HEK293 (cell line): ENCODE results near the gene PRPH.
A peak's percentile ranks its signal among the peaks of the same experiment; 100 is the strongest.

Experiments used
- CTCF ChIA-PET: fragments of 350-600 bp; formaldehyde crosslinking; extraction: SDS; loops from one replicate; lab custom pipeline; 2021; ENCODE audit warnings: antibody characterized with exemption; lab: Yijun Ruan, JAX
- POLR2A ChIA-PET: fragments of 300-600 bp; formaldehyde crosslinking; extraction: SDS; loops from one replicate; lab custom pipeline; 2020; ENCODE audit warnings: antibody characterized with exemption, inconsistent platforms; lab: Yijun Ruan, JAX
- H3K27ac ChIP-seq: fragments of 200-500 bp; sonication (Bioruptor generic); 2 replicates; pipeline ENCODE4 v1.5.1; 2014; ENCODE audit warnings: low read depth, low read length, control low read depth, inconsistent platforms; ENCODE audit errors: extremely low read depth
- H3K36me3 ChIP-seq, 2 experiments: fragments of 200-500 bp in 1 of 2; sonication (Bioruptor generic) in 1 of 2; 1 replicate in 1 of 2; 2 replicates in 1 of 2; pipeline ENCODE4 v1.5.1; 2014 to 2017; ENCODE audit warnings: inconsistent platforms in 2 of 2, low read length in 2 of 2; ENCODE audit not compliant: control insufficient read depth in 2 of 2, insufficient read depth in 1 of 2
- H3K4me1 ChIP-seq: fragments of 200-500 bp; sonication (Bioruptor generic); 2 replicates; pipeline ENCODE4 v1.5.1; 2014; ENCODE audit warnings: mild to moderate bottlenecking, low read length, inconsistent platforms; ENCODE audit not compliant: control insufficient read depth, insufficient read depth
- H3K4me3 ChIP-seq: 2 replicates; pipeline ENCODE4 v1.5.1; 2011; ENCODE audit warnings: low read depth, mild to moderate bottlenecking, control low read depth, low read length, moderate library complexity
- H3K9me3 ChIP-seq: fragments of 200-500 bp; sonication (Bioruptor generic); 2 replicates; pipeline ENCODE4 v1.5.1; 2014; ENCODE audit warnings: low read depth, low read length, inconsistent platforms; ENCODE audit not compliant: control insufficient read depth, insufficient read depth
- GLIS2 ChIP-seq: fragments of 450-650 bp; formaldehyde crosslinking; IDR thresholded peaks from 2 replicates; pipeline ENCODE4 v1.5.1; 2016; ENCODE audit warnings: missing biosample characterization, missing genetic modification characterization
- TRIM28 ChIP-seq: IDR thresholded peaks from 2 replicates; pipeline ENCODE4 v1.6.1; 2011; ENCODE audit warnings: low read length, control low read depth, borderline replicate concordance
- ZBTB49 ChIP-seq: fragments of 450-650 bp; formaldehyde crosslinking; IDR thresholded peaks from 2 replicates; pipeline ENCODE4 v1.5.1; 2016; ENCODE audit warnings: missing biosample characterization, missing genetic modification characterization, low read depth
- ZNF138 ChIP-seq: fragments of 450-650 bp; formaldehyde crosslinking; IDR thresholded peaks from 2 replicates; pipeline ENCODE4 v1.5.1; 2016; ENCODE audit warnings: missing biosample characterization, missing genetic modification characterization, borderline replicate concordance
- ZNF157 ChIP-seq: fragments of 450-650 bp; formaldehyde crosslinking; IDR thresholded peaks from 2 replicates; pipeline ENCODE4 v1.5.1; 2016; ENCODE audit warnings: missing biosample characterization, missing genetic modification characterization
- ZNF18 ChIP-seq: fragments of 450-650 bp; formaldehyde crosslinking; IDR thresholded peaks from 2 replicates; pipeline ENCODE4 v1.5.1; 2016; ENCODE audit warnings: missing biosample characterization, missing genetic modification characterization
- ZNF221 ChIP-seq: fragments of 450-650 bp; formaldehyde crosslinking; IDR thresholded peaks from 2 replicates; pipeline ENCODE4 v1.5.1; 2017; ENCODE audit warnings: missing biosample characterization, missing genetic modification characterization, borderline replicate concordance
- ZNF37A ChIP-seq: fragments of 450-650 bp; IDR thresholded peaks from 2 replicates; pipeline ENCODE4 v1.5.1; 2018; ENCODE audit warnings: missing biosample characterization, missing genetic modification characterization
- ZNF404 ChIP-seq: fragments of 450-650 bp; formaldehyde crosslinking; IDR thresholded peaks from 2 replicates; pipeline ENCODE4 v1.5.1; 2017; ENCODE audit warnings: missing biosample characterization, missing genetic modification characterization
- ZNF426 ChIP-seq: fragments of 450-650 bp; formaldehyde crosslinking; IDR thresholded peaks from 2 replicates; pipeline ENCODE4 v1.5.1; 2017; ENCODE audit warnings: missing biosample characterization, missing genetic modification characterization, mild to moderate bottlenecking, inconsistent platforms, moderate library complexity
- ZNF449 ChIP-seq: fragments of 450-650 bp; formaldehyde crosslinking; IDR thresholded peaks from 2 replicates; pipeline ENCODE4 v1.5.1; 2017; ENCODE audit warnings: missing biosample characterization, mild to moderate bottlenecking, missing genetic modification characterization, moderate library complexity
- ZNF473 ChIP-seq: fragments of 450-650 bp; formaldehyde crosslinking; IDR thresholded peaks from 2 replicates; pipeline ENCODE4 v1.5.1; 2017; ENCODE audit warnings: missing biosample characterization, missing genetic modification characterization
- ZNF555 ChIP-seq: fragments of 450-650 bp; formaldehyde crosslinking; conservative IDR thresholded peaks from 2 replicates; pipeline ENCODE4 v1.5.1; 2017; ENCODE audit warnings: missing biosample characterization, mild to moderate bottlenecking, missing genetic modification characterization, inconsistent platforms
- ZNF560 ChIP-seq: fragments of 450-650 bp; formaldehyde crosslinking; IDR thresholded peaks from 2 replicates; pipeline ENCODE4 v1.5.1; 2017; ENCODE audit warnings: missing biosample characterization, missing genetic modification characterization, borderline replicate concordance
- ZNF600 ChIP-seq: fragments of 450-650 bp; formaldehyde crosslinking; IDR thresholded peaks from 2 replicates; pipeline ENCODE4 v1.5.1; 2016; ENCODE audit warnings: missing biosample characterization, missing genetic modification characterization
- ZNF768 ChIP-seq: fragments of 450-650 bp; formaldehyde crosslinking; IDR thresholded peaks from 2 replicates; pipeline ENCODE4 v1.5.1; 2018; ENCODE audit warnings: missing biosample characterization, mild to moderate bottlenecking, missing genetic modification characterization
- ZNF830 ChIP-seq: fragments of 450-650 bp; IDR thresholded peaks from 2 replicates; pipeline ENCODE4 v1.5.0; 2018; ENCODE audit warnings: missing biosample characterization, missing genetic modification characterization, low read depth, mild to moderate bottlenecking, moderate library complexity
- TF ChIP-seq, protein P1 (sequence below): fragments of 450-650 bp; formaldehyde crosslinking; conservative IDR thresholded peaks from 2 replicates; pipeline ENCODE4 v1.5.1; 2016; ENCODE audit warnings: low read depth, missing biosample characterization, missing genetic modification characterization
- TF ChIP-seq, protein P2 (sequence below): fragments of 450-650 bp; formaldehyde crosslinking; conservative IDR thresholded peaks from 2 replicates; pipeline ENCODE4 v1.5.1; 2016; ENCODE audit warnings: low read depth, missing biosample characterization, missing genetic modification characterization

Gene PRPH

DNA sequence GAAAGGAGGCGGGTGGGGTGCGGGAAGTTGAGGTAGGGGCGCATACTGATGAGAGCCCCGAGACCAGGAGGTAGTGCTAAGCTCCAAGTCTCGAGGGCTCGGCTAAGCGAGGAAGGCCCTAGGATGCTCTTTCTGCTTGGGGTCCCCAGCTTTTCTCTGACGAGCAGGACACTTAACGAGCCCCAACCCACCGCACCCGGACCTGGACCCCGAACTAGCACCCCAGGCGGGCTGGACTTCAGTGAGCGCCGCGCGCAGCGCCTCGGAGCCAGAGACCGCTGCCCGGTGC is 46.8 kb downstream of the PRPH start:
- CTCF ChIA-PET, result interaction anchor here (0.6 to 3.9 kb wide), 21 partner anchors 10 to 361 kb away, joined by 3 to 92 read pairs (median 7); partner anchors contain the start of genes PRPH, SPATS2 and TROAP
- Histone ChIP-seq H3K9me3 (no peaks in the 10 kb centered on the region), H3K4me1 (peaks cover 17% of the 10 kb centered on the region), H3K4me3 (no peak overlapping the region), H3K36me3 (no peaks in the 10 kb centered on the region), H3K27ac (no peak overlapping the region)
- TF ChIP-seq GLIS2 (no peak), ZNF830 (no peak), ZNF426 (tag by site-specific recombination) (no peak), ZNF560 (tag by site-specific recombination) (no peak)
- TF ChIP-seq, protein P1, sequence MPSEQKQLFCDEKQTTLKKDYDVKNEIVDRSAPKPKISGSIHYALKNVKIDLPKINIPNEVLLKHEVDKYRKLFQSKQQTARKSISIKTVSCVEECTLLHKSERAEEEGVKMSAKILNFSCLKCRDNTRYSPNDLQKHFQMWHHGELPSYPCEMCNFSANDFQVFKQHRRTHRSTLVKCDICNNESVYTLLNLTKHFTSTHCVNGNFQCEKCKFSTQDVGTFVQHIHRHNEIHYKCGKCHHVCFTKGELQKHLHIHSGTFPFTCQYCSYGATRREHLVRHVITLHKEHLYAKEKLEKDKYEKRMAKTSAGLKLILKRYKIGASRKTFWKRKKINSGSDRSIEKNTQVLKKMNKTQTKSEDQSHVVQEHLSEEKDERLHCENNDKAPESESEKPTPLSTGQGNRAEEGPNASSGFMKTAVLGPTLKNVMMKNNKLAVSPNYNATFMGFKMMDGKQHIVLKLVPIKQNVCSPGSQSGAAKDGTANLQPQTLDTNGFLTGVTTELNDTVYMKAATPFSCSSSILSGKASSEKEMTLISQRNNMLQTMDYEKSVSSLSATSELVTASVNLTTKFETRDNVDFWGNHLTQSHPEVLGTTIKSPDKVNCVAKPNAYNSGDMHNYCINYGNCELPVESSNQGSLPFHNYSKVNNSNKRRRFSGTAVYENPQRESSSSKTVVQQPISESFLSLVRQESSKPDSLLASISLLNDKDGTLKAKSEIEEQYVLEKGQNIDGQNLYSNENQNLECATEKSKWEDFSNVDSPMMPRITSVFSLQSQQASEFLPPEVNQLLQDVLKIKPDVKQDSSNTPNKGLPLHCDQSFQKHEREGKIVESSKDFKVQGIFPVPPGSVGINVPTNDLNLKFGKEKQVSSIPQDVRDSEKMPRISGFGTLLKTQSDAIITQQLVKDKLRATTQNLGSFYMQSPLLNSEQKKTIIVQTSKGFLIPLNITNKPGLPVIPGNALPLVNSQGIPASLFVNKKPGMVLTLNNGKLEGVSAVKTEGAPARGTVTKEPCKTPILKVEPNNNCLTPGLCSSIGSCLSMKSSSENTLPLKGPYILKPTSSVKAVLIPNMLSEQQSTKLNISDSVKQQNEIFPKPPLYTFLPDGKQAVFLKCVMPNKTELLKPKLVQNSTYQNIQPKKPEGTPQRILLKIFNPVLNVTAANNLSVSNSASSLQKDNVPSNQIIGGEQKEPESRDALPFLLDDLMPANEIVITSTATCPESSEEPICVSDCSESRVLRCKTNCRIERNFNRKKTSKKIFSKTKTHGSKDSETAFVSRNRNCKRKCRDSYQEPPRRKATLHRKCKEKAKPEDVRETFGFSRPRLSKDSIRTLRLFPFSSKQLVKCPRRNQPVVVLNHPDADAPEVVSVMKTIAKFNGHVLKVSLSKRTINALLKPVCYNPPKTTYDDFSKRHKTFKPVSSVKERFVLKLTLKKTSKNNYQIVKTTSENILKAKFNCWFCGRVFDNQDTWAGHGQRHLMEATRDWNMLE (tag by site-specific recombination), result no peak
- TF ChIP-seq, protein P2, sequence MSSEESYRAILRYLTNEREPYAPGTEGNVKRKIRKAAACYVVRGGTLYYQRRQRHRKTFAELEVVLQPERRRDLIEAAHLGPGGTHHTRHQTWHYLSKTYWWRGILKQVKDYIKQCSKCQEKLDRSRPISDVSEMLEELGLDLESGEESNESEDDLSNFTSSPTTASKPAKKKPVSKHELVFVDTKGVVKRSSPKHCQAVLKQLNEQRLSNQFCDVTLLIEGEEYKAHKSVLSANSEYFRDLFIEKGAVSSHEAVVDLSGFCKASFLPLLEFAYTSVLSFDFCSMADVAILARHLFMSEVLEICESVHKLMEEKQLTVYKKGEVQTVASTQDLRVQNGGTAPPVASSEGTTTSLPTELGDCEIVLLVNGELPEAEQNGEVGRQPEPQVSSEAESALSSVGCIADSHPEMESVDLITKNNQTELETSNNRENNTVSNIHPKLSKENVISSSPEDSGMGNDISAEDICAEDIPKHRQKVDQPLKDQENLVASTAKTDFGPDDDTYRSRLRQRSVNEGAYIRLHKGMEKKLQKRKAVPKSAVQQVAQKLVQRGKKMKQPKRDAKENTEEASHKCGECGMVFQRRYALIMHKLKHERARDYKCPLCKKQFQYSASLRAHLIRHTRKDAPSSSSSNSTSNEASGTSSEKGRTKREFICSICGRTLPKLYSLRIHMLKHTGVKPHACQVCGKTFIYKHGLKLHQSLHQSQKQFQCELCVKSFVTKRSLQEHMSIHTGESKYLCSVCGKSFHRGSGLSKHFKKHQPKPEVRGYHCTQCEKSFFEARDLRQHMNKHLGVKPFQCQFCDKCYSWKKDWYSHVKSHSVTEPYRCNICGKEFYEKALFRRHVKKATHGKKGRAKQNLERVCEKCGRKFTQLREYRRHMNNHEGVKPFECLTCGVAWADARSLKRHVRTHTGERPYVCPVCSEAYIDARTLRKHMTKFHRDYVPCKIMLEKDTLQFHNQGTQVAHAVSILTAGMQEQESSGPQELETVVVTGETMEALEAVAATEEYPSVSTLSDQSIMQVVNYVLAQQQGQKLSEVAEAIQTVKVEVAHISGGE (tag by site-specific recombination), result no peak
- POLR2A ChIA-PET, result interaction anchor here (1.1 to 2.6 kb wide), 5 partner anchors 10 to 211 kb away, joined by 4 to 21 read pairs (median 11); partner anchors contain the start of genes SPATS2, TROAP and TUBA1B

DNA sequence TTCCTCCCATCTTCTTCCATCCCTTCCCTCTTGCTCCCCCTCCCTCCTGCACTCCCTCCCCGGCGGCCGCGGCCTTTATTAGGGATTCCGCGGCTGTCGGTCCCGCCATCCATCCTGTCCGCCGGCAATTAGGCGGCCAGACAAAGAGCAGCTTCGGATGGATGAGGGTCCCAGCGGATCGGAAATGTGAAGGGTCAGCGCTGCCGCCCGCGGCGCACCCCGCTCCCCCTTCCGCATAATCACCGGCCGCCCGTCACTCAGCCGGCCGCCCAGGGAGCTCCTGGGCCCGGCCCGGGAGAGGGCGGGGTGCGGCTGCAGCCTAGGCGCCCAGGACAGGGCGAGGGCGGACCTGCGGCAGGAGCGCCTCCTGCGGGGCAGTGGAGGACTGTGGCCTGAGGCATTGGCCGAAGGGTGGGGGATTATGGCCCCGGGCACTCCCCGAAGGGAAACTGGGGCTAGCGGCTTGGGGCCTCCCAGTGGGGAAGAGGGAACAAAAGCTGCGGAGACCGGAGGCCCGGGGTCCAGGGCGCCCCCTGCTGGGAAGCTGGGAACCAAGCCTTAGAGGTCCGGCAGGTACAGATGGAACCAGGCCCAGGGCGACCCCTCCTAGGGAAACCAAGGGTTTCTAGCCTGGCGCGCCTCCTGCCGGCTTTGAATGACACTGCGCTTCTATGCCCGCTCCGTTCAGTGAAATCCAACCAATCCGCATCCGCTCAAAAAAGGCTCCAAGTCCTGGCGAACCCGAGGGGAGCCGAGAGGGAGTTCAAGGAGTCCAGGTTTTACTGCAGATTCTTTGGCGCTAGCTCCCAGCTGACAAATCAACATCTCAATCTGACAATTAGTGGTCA is 47.3 kb downstream of the PRPH start:
- ChIA-PET POLR2A (interaction anchor here (0.7 to 2.6 kb wide), 8 partner anchors 10 to 211 kb away, joined by 3 to 21 read pairs (median 6); partner anchors contain the start of genes SPATS2, TROAP and TUBA1B), CTCF (interaction anchor here (0.5 to 3.9 kb wide), 34 partner anchors 7 to 1161 kb away, joined by 3 to 92 read pairs (median 5); partner anchors contain the start of genes PRPH, SPATS2 and TROAP)
- H3K27ac ChIP-seq, result peak overlapping the region; percentile 21; the same call in 1 of the 2 replicates
- TF ChIP-seq ZBTB49 (no peak), TRIM28 (0 out of 2 replicates have a peak, but pooled peaks have one; percentile 49), ZNF555 (tag by site-specific recombination) (no peak), ZNF600 (no peak), ZNF221 (no peak), ZNF449 (tag by site-specific recombination) (no peak), ZNF768 (tag by site-specific recombination) (no peak), ZNF404 (tag by site-specific recombination) (no peak), ZNF138 (tag by site-specific recombination) (no peak), ZNF37A (tag by site-specific recombination) (no peak), ZNF157 (tag by site-specific recombination) (no peak), ZNF473 (tag by site-specific recombination) (no peak), ZNF18 (tag by site-specific recombination) (no peak)

More for the DNA sequence above, 47.3 kb downstream of the PRPH start:
- peak overlapping the region; percentile 20 for H3K4me3 ChIP-seq
- no peaks in the 10 kb centered on the region for H3K9me3 ChIP-seq
- H3K36me3 ChIP-seq, result no peaks in the 10 kb centered on the region
- peaks cover 22% of the 10 kb centered on the region for H3K4me1 ChIP-seq
